ENCODE measurements around the gene LTBP3. TPM values are rescaled to one million over a fixed set of nuclear protein-coding genes. Genes with fewer than 3 reads are reported as not detected.
A peak's percentile ranks its signal among the peaks of the same experiment; 100 is the strongest.

LTBP3 gene
- total and polyA plus RNA-seq, 5 donors from 2014 or later = 9.2 to 132 (median 14.6) TPM

- peak overlapping the region; percentile 100 for H3K27ac ChIP-seq (ENCODE audit: insufficient read depth, low read length, poor library complexity, severe bottlenecking)
- peaks cover 0 to 51% (median 18%) of the 10 kb centered on the region in 4 donors for H3K4me1 Mint-ChIP-seq
- peaks cover 56% of the 10 kb centered on the region for H3K4me1 ChIP-seq (ENCODE audit: control insufficient read depth, insufficient read depth, low read length, poor library complexity, severe bottlenecking)
- ATAC-seq (ENCODE audit: low read depth in 2 of 2) (no peak), DNase-seq (no peak)
- no peaks in the 10 kb centered on the region for H3K9me3 ChIP-seq (ENCODE audit: control insufficient read depth in 2 of 2, low read length in 2 of 2)
- H3K27me3 Mint-ChIP-seq = no peaks in the 10 kb centered on the region
- H3K27ac Mint-ChIP-seq = peak overlapping the region; percentile 51 to 85 (median 66)
- peak overlapping the region; percentile 84 to 93 (median 86) for H3K4me3 Mint-ChIP-seq
- H3K36me3 ChIP-seq (ENCODE audit: control insufficient read depth, insufficient read depth, low read length) = peaks cover 30% of the 10 kb centered on the region
- peaks cover 0 to 1% (median 0%) of the 10 kb centered on the region in 7 donors for H3K9me3 Mint-ChIP-seq
- peak overlapping the region; percentile 68 for H3K4me3 ChIP-seq (ENCODE audit: low read depth, low read length)
- peaks cover 3% of the 10 kb centered on the region for H3K36me3 Mint-ChIP-seq
- no peaks in the 10 kb centered on the region for H3K27me3 ChIP-seq (ENCODE audit: control insufficient read depth, insufficient read depth, low read length)
Observed at GRCh38 chr11:65576867-65577755, 19.0 kb upstream of the LTBP3 start.

GRCh38 chr11:65576232-65576866 is 18.2 kb upstream of the LTBP3 start:
- no peak for DNase-seq
- H3K36me3 Mint-ChIP-seq = peaks cover 3% of the 10 kb centered on the region
- Histone ChIP-seq H3K4me3 (ENCODE audit: low read depth, low read length) (peak overlapping the region; percentile 68), H3K27me3 (ENCODE audit: control insufficient read depth, insufficient read depth, low read length) (no peaks in the 10 kb centered on the region), H3K36me3 (ENCODE audit: control insufficient read depth, insufficient read depth, low read length) (peaks cover 26% of the 10 kb centered on the region), H3K4me1 (ENCODE audit: control insufficient read depth, insufficient read depth, low read length, poor library complexity, severe bottlenecking) (peaks cover 64% of the 10 kb centered on the region), H3K9me3 (ENCODE audit: control insufficient read depth in 2 of 2, low read length in 2 of 2) (no peaks in the 10 kb centered on the region), H3K27ac (ENCODE audit: insufficient read depth, low read length, poor library complexity, severe bottlenecking) (peak overlapping the region; percentile 100)
- ATAC-seq (ENCODE audit: low read depth in 2 of 2) = no peak
- no peaks in the 10 kb centered on the region for H3K27me3 Mint-ChIP-seq
- H3K4me3 Mint-ChIP-seq = peak overlapping the region; percentile 84 to 93 (median 86)
- H3K27ac Mint-ChIP-seq = peak overlapping the region in 2 of 3 donors; percentile 51 to 85
- H3K9me3 Mint-ChIP-seq = peaks cover 0 to 1% (median 0%) of the 10 kb centered on the region in 7 donors
- H3K4me1 Mint-ChIP-seq = peaks cover 0 to 59% (median 22%) of the 10 kb centered on the region in 4 donors

- peak within 1 kb of the TSS; percentile 95 to 98 (median 97) for H3K27ac Mint-ChIP-seq
- peaks cover 20% of the 10 kb centered on the region for H3K36me3 ChIP-seq (ENCODE audit: control insufficient read depth, insufficient read depth, low read length)
- H3K4me3 Mint-ChIP-seq = peak within 1 kb of the TSS; percentile 94 to 97 (median 95)
- peak within 1 kb of the TSS; percentile 100 for H3K27ac ChIP-seq (ENCODE audit: insufficient read depth, low read length, poor library complexity, severe bottlenecking)
- peak; percentile 70 to 88 (median 79) for DNase-seq
- no peaks in the 10 kb centered on the region for H3K27me3 Mint-ChIP-seq
- H3K4me1 ChIP-seq (ENCODE audit: control insufficient read depth, insufficient read depth, low read length, poor library complexity, severe bottlenecking) = peaks cover 70% of the 10 kb centered on the region
- H3K27me3 ChIP-seq (ENCODE audit: control insufficient read depth, insufficient read depth, low read length) = no peaks in the 10 kb centered on the region
- peaks cover 3% of the 10 kb centered on the region for H3K36me3 Mint-ChIP-seq
- H3K4me3 ChIP-seq (ENCODE audit: low read depth, low read length) = peak within 1 kb of the TSS; percentile 96
- no peaks in the 10 kb centered on the region for H3K9me3 ChIP-seq (ENCODE audit: control insufficient read depth in 2 of 2, low read length in 2 of 2)
- peaks cover 0 to 1% (median 0%) of the 10 kb centered on the region in 7 donors for H3K9me3 Mint-ChIP-seq
- H3K4me1 Mint-ChIP-seq = peaks cover 0 to 64% (median 25%) of the 10 kb centered on the region in 4 donors
- ATAC-seq (ENCODE audit: low read depth in 2 of 2) = peak; percentile 22 to 45
Observed at GRCh38 chr11:65575568-65576231, 17.5 kb upstream of the LTBP3 start, which contains the start of gene EHBP1L1. Gene EHBP1L1 (plus strand): TSS chr11:65576053. CDS start chr11:65576303, 250 bp downstream.

- Mint-ChIP-seq H3K27ac (peak overlapping the region; percentile 95 to 98 (median 97)), H3K27me3 (peaks cover 5% of the 10 kb centered on the region), H3K4me1 (peaks cover 0 to 69% (median 28%) of the 10 kb centered on the region in 4 donors), H3K4me3 (peak overlapping the region; percentile 94 to 97 (median 95)), H3K9me3 (peaks cover 0 to 2% (median 0%) of the 10 kb centered on the region in 7 donors), H3K36me3 (peaks cover 1% of the 10 kb centered on the region)
- peak overlapping the region; percentile 96 for H3K4me3 ChIP-seq (ENCODE audit: low read depth, low read length)
- H3K27me3 ChIP-seq (ENCODE audit: control insufficient read depth, insufficient read depth, low read length) = no peaks in the 10 kb centered on the region
- H3K36me3 ChIP-seq (ENCODE audit: control insufficient read depth, insufficient read depth, low read length) = peaks cover 13% of the 10 kb centered on the region
- ATAC-seq (ENCODE audit: low read depth in 2 of 2) (no peak), DNase-seq (peak in 2 of 3 donors; percentile 48 to 70)
- H3K9me3 ChIP-seq (ENCODE audit: control insufficient read depth in 2 of 2, low read length in 2 of 2) = no peaks in the 10 kb centered on the region
- H3K27ac ChIP-seq (ENCODE audit: insufficient read depth, low read length, poor library complexity, severe bottlenecking) = peak overlapping the region; percentile 100
- peaks cover 74% of the 10 kb centered on the region for H3K4me1 ChIP-seq (ENCODE audit: control insufficient read depth, insufficient read depth, low read length, poor library complexity, severe bottlenecking)
Observed at GRCh38 chr11:65574811-65575567, 16.8 kb upstream of the LTBP3 start.

GRCh38 chr11:65574109-65574810 is 16.1 kb upstream of the LTBP3 start:
- ATAC-seq (ENCODE audit: low read depth in 2 of 2) = peak; percentile 26 to 29
- H3K27me3 Mint-ChIP-seq = peaks cover 9% of the 10 kb centered on the region
- DNase-seq = peak; percentile 80 to 88 (median 86)
- Histone ChIP-seq H3K27ac (ENCODE audit: insufficient read depth, low read length, poor library complexity, severe bottlenecking) (peak overlapping the region; percentile 100), H3K9me3 (ENCODE audit: control insufficient read depth in 2 of 2, low read length in 2 of 2) (no peaks in the 10 kb centered on the region), H3K27me3 (ENCODE audit: control insufficient read depth, insufficient read depth, low read length) (no peaks in the 10 kb centered on the region), H3K4me1 (ENCODE audit: control insufficient read depth, insufficient read depth, low read length, poor library complexity, severe bottlenecking) (peaks cover 80% of the 10 kb centered on the region), H3K4me3 (ENCODE audit: low read depth, low read length) (peak overlapping the region; percentile 96), H3K36me3 (ENCODE audit: control insufficient read depth, insufficient read depth, low read length) (peaks cover 6% of the 10 kb centered on the region)
- H3K4me1 Mint-ChIP-seq = peaks cover 0 to 73% (median 32%) of the 10 kb centered on the region in 4 donors
- peak overlapping the region; percentile 97 to 98 (median 97) for H3K27ac Mint-ChIP-seq
- peak overlapping the region; percentile 94 to 98 (median 95) for H3K4me3 Mint-ChIP-seq
- H3K9me3 Mint-ChIP-seq = peaks cover 0 to 2% (median 0%) of the 10 kb centered on the region in 7 donors
- no peaks in the 10 kb centered on the region for H3K36me3 Mint-ChIP-seq

- Mint-ChIP-seq H3K9me3 (peaks cover 0 to 2% (median 0%) of the 10 kb centered on the region in 7 donors), H3K27ac (peak overlapping the region; percentile 88 to 97 (median 93)), H3K4me3 (peak overlapping the region; percentile 91 to 98 (median 94)), H3K36me3 (no peaks in the 10 kb centered on the region), H3K27me3 (peaks cover 9% of the 10 kb centered on the region), H3K4me1 (peaks cover 0 to 75% (median 34%) of the 10 kb centered on the region in 4 donors)
- Histone ChIP-seq H3K4me3 (ENCODE audit: low read depth, low read length) (peak overlapping the region; percentile 90), H3K27ac (ENCODE audit: insufficient read depth, low read length, poor library complexity, severe bottlenecking) (peak overlapping the region; percentile 100), H3K27me3 (ENCODE audit: control insufficient read depth, insufficient read depth, low read length) (no peaks in the 10 kb centered on the region), H3K9me3 (ENCODE audit: control insufficient read depth in 2 of 2, low read length in 2 of 2) (no peaks in the 10 kb centered on the region), H3K36me3 (ENCODE audit: control insufficient read depth, insufficient read depth, low read length) (no peaks in the 10 kb centered on the region), H3K4me1 (ENCODE audit: control insufficient read depth, insufficient read depth, low read length, poor library complexity, severe bottlenecking) (peaks cover 83% of the 10 kb centered on the region)
- DNase-seq (no peak), ATAC-seq (ENCODE audit: low read depth in 2 of 2) (no peak)
Observed at GRCh38 chr11:65573391-65574079, 15.4 kb upstream of the LTBP3 start.
